Measurements from ENCODE around the gene PCSK5.

- TF ChIP-seq YY1 (IDR thresholded peaks at IDR 0.05; ENCODE audit: insufficient read depth, insufficient read length) (no peak), ZNF274 (IDR thresholded peaks at IDR 0.05; ENCODE audit: low read depth, low read length) (no peak), SUZ12 (IDR thresholded peaks at IDR 0.05; ENCODE audit: extremely low read depth, insufficient read depth, insufficient read length) (no peak)
These were observed 376.3 kb downstream of the PCSK5 start for GRCh38 chr9:76266649-76267283.
